Smooth muscle cell (in vitro differentiated cells): ENCODE data around the gene MED20. TPM values are rescaled to one million over a fixed set of nuclear protein-coding genes. Genes with fewer than 3 reads are reported as not detected.

Experiments used
- DNase-seq: peaks from one replicate; lab custom pipeline; 2025; ENCODE audit not compliant: unreplicated experiment; lab: John Stamatoyannopoulos, UW
- H2AFZ ChIP-seq: fragments of 200-600 bp; sonication (generic); 2 replicates; pipeline ENCODE4 v1.6.0; 2016; ENCODE audit warnings: antibody characterized with exemption, low read depth, mild to moderate bottlenecking
- H3F3A ChIP-seq: fragments of 200-600 bp; sonication (generic); 2 replicates; pipeline ENCODE4 v1.6.0; 2017; ENCODE audit warnings: antibody characterized with exemption, low read depth
- H3K27ac ChIP-seq: fragments of 200-600 bp; sonication (generic); 2 replicates; pipeline ENCODE4 v1.5.1; 2016; ENCODE audit warnings: low read depth, mild to moderate bottlenecking
- H3K27me3 ChIP-seq: fragments of 200-600 bp; sonication (generic); 2 replicates; pipeline ENCODE4 v1.6.1; 2016; ENCODE audit warnings: low read depth, mild to moderate bottlenecking
- H3K36me3 ChIP-seq: fragments of 200-600 bp; sonication (generic); 2 replicates; pipeline ENCODE4 v1.5.1; 2016; ENCODE audit warnings: low read depth
- H3K4me1 ChIP-seq: fragments of 200-600 bp; sonication (generic); 2 replicates; pipeline ENCODE4 v1.5.1; 2016; ENCODE audit warnings: low read depth
- H3K4me2 ChIP-seq: fragments of 200-600 bp; sonication (generic); 2 replicates; pipeline ENCODE4 v1.6.0; 2016; ENCODE audit warnings: mild to moderate bottlenecking
- H3K4me3 ChIP-seq: fragments of 200-600 bp; sonication (generic); 2 replicates; pipeline ENCODE4 v1.5.1; 2016; ENCODE audit warnings: mild to moderate bottlenecking
- H3K79me2 ChIP-seq: fragments of 200-600 bp; sonication (generic); 2 replicates; pipeline ENCODE4 v1.6.0; 2016; ENCODE audit warnings: low read depth, mild to moderate bottlenecking
- H3K9ac ChIP-seq: fragments of 200-600 bp; sonication (generic); 2 replicates; pipeline ENCODE4 v1.6.0; 2016; ENCODE audit warnings: low read depth
- H3K9me3 ChIP-seq: fragments of 200-600 bp; sonication (generic); replicated peaks from 2 replicates; pipeline ENCODE4 v1.5.1; 2016; ENCODE audit warnings: low read depth
- H4K20me1 ChIP-seq: fragments of 200-600 bp; sonication (generic); 2 replicates; pipeline ENCODE4 v1.6.0; 2016; ENCODE audit warnings: low read depth
- CTCF ChIP-seq: fragments of 200-600 bp; sonication (generic); IDR thresholded peaks from 2 replicates; pipeline ENCODE4 v1.5.1; 2017; ENCODE audit warnings: borderline replicate concordance, mild to moderate bottlenecking, antibody characterized with exemption; ENCODE audit not compliant: insufficient read depth, poor library complexity, severe bottlenecking
- WGBS: methylation state at CpG from one replicate; pipeline ENCODE4 v1.1.7; 2016; ENCODE audit warnings: low lambda C conversion rate; 5-methylcytosine and 5-hydroxymethylcytosine counted together
- polyA plus RNA-seq: library from polyadenylated mRNA; unstranded; fragments of >200 nt; fragmentation: Nextera tagmentation; extraction: Ambion mirVana; gene quantifications from 2 replicates; pipeline ENCODE4 v1.2.1, GENCODE V29; 2016
- total RNA-seq: library from RNA; depleted of rRNA; stranded (reverse); fragments of >200 nt; gene quantifications from 2 replicates; pipeline ENCODE4 v1.2.3, GENCODE V29; 2014

MED20 gene
- total and polyA plus RNA-seq, 2 experiments from 2014 or later: 13.2 to 14.9 TPM

- H3K4me2 ChIP-seq: no peak overlapping the region
- no peak for TF ChIP-seq CTCF
- peaks cover 11% of the 10 kb centered on the region for H3K4me1 ChIP-seq
- H3K36me3 ChIP-seq: peaks cover 8% of the 10 kb centered on the region
- H3K79me2 ChIP-seq: peaks cover 3% of the 10 kb centered on the region
- 93% methylated on average over 7 of the region's 7 CpGs for WGBS
- no peak overlapping the region for H3K9ac ChIP-seq
- H4K20me1 ChIP-seq: peaks cover 35% of the 10 kb centered on the region
- no peak overlapping the region for H3K4me3 ChIP-seq
- no peak overlapping the region for H2AFZ ChIP-seq
- DNase-seq: no peak
- H3K27me3 ChIP-seq: no peaks in the 10 kb centered on the region
- H3F3A ChIP-seq: peaks cover 31% of the 10 kb centered on the region
- no peak overlapping the region for H3K27ac ChIP-seq
- H3K9me3 ChIP-seq: no peaks in the 10 kb centered on the region
These were observed 13.6 kb upstream of the MED20 start for GRCh38 chr6:41934278-41935192.

GRCh38 chr6:41932378-41932777 lies 11.4 kb upstream of the MED20 start:
- H2AFZ ChIP-seq: no peak overlapping the region
- H3K4me2 ChIP-seq: no peak overlapping the region
- no peaks in the 10 kb centered on the region for H3K4me1 ChIP-seq
- no peak for TF ChIP-seq CTCF
- no peaks in the 10 kb centered on the region for H3K79me2 ChIP-seq
- H3F3A ChIP-seq: peaks cover 29% of the 10 kb centered on the region
- H3K36me3 ChIP-seq: peaks cover 16% of the 10 kb centered on the region
- H3K4me3 ChIP-seq: no peak overlapping the region
- H3K27ac ChIP-seq: no peak overlapping the region
- 97% methylated on average over 15 of the region's 15 CpGs for WGBS
- H3K27me3 ChIP-seq: no peaks in the 10 kb centered on the region
- peaks cover 25% of the 10 kb centered on the region for H4K20me1 ChIP-seq
- no peaks in the 10 kb centered on the region for H3K9me3 ChIP-seq
- H3K9ac ChIP-seq: no peak overlapping the region
- no peak for DNase-seq

GRCh38 chr6:41931792-41932191 lies 10.9 kb upstream of the MED20 start:
- no peak for TF ChIP-seq CTCF
- Histone ChIP-seq H3K36me3 (peaks cover 17% of the 10 kb centered on the region), H3F3A (peaks cover 23% of the 10 kb centered on the region), H3K4me2 (no peak overlapping the region), H3K27me3 (no peaks in the 10 kb centered on the region), H3K9ac (no peak overlapping the region), H3K4me1 (no peaks in the 10 kb centered on the region), H3K79me2 (no peaks in the 10 kb centered on the region), H3K9me3 (no peaks in the 10 kb centered on the region), H4K20me1 (peaks cover 19% of the 10 kb centered on the region), H2AFZ (no peak overlapping the region), H3K27ac (no peak overlapping the region), H3K4me3 (no peak overlapping the region)
- DNase-seq: no peak
- WGBS: 87% methylated on average over 2 of the region's 2 CpGs

GRCh38 chr6:41929924-41930323 lies 9.0 kb upstream of the MED20 start:
- 100% methylated on average over 6 of the region's 6 CpGs for WGBS
- Histone ChIP-seq H3K9me3 (no peaks in the 10 kb centered on the region), H3K36me3 (peaks cover 17% of the 10 kb centered on the region), H3K4me1 (no peaks in the 10 kb centered on the region), H3K27me3 (no peaks in the 10 kb centered on the region), H3K27ac (no peak overlapping the region), H3K4me2 (no peak overlapping the region), H3K4me3 (no peak overlapping the region), H2AFZ (no peak overlapping the region), H3F3A (peaks cover 8% of the 10 kb centered on the region), H3K79me2 (peaks cover 13% of the 10 kb centered on the region), H4K20me1 (peaks cover 4% of the 10 kb centered on the region), H3K9ac (no peak overlapping the region)
- no peak for TF ChIP-seq CTCF
- DNase-seq: no peak
